Measurements from ENCODE around the gene ZNF768. TPM values are rescaled to one million over a fixed set of nuclear protein-coding genes. Genes with fewer than 3 reads are reported as not detected.
"Not testable (repeated sequence)": the region's sequence is repeated elsewhere in the genome, so short reads cannot be mapped to it uniquely, and the experiment has no call there.

The ZNF768 gene
- total RNA-seq, 2 donors from 2014 or later, result 58.7 to 62.4 TPM

DNA sequence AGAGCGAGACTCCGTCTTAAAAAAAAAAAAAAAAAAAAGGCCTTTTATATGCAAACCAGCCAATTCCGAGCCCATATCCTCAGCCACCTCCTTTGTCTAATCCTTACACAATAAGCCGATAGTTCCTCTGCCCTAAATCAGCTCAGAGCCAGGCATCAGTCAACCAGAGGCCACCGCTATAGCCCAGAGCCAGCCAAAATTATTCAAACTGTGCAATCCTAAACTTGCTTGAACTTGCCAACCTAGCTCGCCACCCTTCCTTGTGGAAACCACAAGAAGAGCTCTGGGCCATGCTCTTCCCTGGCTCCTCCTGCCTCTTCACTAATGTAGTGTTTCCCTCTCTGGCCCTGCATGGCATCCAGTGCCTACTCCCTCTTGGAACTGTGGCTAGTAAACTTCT lies 36.2 kb downstream of the ZNF768 start:
- ATAC-seq (no peak), DNase-seq (no peak)
- intact Hi-C loops (cut with DNase I, micrococcal nuclease), result no loop called here

GRCh38 chr16:30488764-30489605 lies 37.4 kb downstream of the ZNF768 start:
- ATAC-seq, result no peak
- intact Hi-C loops (cut with DNase I, micrococcal nuclease), result no loop called here
- DNase-seq, result no peak

GRCh38 chr16:30485818-30486436 lies 40.4 kb downstream of the ZNF768 start:
- intact Hi-C loops (cut with DNase I, micrococcal nuclease), result no loop called here
- DNase-seq (no peak), ATAC-seq (no peak)

DNA sequence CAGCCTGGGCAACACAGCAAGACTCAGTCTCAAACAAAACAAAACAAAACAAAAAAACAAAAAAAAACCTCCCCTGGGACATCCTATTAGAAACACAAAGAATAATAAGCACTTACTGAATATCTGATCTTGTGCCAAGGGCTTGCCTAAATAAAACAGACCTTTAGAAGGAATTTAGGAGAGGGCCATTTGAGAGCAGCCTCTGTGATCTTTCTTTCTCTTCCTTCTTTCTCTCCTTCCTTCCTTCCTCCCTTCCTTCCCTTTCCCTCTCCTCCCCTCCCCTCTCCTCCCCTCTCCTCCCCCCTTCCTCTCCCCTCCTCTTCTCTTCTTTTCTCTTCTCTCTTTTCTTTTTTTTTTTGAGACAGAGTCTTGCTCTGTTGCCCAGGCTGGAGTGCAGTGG lies 41.5 kb downstream of the ZNF768 start:
- no peak for ATAC-seq

GRCh38 chr16:30482366-30482765 lies 44.0 kb downstream of the ZNF768 start:
- DNase-seq (no peak), ATAC-seq (peak; percentile 55)
- intact Hi-C loops (cut with DNase I, micrococcal nuclease), result no loop called here

More for the DNA sequence above, 41.5 kb downstream of the ZNF768 start:
- no peak for DNase-seq
- intact Hi-C loops (cut with DNase I, micrococcal nuclease), result no loop called here

GRCh38 chr16:30481381-30481780 lies 45.0 kb downstream of the ZNF768 start:
- no peak for ATAC-seq
- no peak for DNase-seq
- intact Hi-C loops (cut with DNase I, micrococcal nuclease), result no loop called here

DNA sequence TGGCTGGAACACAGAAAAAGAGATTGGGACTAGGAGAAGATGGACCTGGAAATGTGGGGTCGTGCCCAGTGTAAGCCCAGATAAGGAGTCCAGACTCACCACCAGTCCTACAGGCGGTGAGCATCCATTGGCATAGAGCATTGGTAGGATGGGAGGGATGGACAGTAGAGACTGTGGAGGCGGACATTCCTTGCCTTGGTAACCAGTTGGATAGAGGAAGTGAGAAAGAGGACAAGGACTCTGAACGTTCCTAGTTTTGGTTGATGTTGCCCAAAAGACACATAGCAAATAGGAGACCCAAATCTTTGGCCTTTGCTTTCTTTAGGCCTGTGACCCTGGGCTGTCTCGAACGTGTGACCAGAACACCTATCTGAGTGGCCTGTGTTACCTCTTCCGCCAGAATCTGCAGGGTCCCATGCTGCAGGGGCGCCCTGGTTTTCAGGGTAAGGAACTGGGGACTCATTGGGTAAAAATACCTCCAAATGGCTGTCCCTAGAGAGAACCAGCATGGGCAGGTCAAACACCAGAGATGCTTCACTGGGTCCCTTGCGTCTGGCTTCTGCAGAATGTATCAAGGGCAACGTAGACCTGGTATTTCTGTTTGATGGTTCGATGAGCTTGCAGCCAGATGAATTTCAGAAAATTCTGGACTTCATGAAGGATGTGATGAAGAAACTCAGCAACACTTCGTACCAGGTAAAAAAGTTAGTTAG lies 47.4 kb downstream of the ZNF768 start:
- intact Hi-C loops (cut with DNase I, micrococcal nuclease), result no loop called here
- DNase-seq (no peak), ATAC-seq (no peak)

DNA sequence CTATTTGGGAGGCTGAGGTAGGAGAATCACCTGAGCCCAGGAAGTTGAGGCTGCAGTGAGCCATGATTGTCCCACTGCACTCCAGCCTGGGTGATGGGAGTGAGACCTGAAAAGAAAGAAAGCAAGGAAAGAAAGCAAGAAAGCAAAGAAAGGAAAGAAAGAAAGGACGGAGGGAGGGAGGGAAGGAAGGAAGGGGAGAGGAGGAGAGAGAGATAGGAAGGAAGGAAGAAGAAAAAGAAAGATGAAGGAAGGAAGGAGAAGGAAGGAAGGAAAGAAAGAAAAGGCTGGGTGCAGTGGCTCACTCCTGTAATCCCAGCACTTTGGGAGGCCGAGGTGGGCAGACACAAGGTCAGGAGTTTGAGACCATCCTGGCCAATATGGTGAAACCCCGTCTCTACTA lies 48.6 kb downstream of the ZNF768 start:
- intact Hi-C loops (cut with DNase I, micrococcal nuclease); ATAC-seq; DNase-seq: not testable (repeated sequence)

DNA sequence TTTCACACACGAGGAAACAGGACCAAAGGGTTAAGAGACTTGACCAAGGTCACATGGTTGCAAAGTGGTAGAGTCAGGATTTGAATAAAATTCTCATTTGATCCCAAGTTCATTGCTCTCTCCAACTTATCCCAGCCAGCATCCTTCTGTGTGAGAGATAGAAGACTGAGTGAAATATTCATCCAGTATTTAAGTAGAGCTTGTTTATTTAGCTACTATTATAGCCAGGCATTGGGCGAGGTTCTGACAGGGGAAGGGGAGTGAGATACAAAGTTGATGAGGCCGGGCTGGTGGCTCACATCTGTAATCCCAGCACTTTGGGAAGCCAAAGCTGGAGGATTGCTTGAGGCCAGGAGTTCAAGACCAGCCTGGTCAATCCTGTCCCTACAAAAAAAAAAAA lies 49.4 kb downstream of the ZNF768 start:
- no peak for DNase-seq
- no peak for ATAC-seq
- intact Hi-C loops (cut with DNase I, micrococcal nuclease), result no loop called here

DNA sequence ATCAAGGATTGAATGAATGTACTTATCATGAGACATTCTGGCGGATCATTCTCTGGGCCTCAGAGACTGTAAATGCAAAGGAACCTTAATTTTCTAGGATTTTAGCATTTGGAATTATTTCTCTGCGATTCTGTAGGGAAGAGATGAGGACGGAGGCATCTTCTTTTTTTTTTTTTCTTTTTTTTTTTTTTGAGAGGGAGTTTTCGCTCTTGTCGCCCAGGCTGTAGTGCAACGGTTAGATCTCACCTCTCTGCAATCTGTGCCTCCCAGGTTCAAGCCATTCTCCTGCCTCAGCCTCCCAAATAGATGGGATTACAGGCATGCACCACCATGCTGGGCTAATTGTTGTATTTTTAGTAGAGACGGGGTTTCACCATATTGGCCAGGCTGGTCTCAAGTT lies 51.7 kb downstream of the ZNF768 start:
- intact Hi-C loops (cut with DNase I, micrococcal nuclease), result no loop called here
- ATAC-seq, result no peak
- DNase-seq, result no peak

GRCh38 chr16:30474074-30474452 lies 52.3 kb downstream of the ZNF768 start:
- DNase-seq (no peak), ATAC-seq (no peak)
- intact Hi-C loops (cut with DNase I, micrococcal nuclease), result no loop called here

Small RNA genes within 50 kb of the gene (microRNA-seq; reads per million reads assigned to microRNA genes)
- gene MIR4518, result 0 reads per million in 2 donors

Other genes starting within 250 kb of the ZNF768 start
- gene CD2BP2, start 171.3 kb downstream of the ZNF768 start, total RNA-seq, result 10 to 100 TPM; 57.3 to 65.2 TPM
- 10 to 100 TPM; 46.2 to 46.4 TPM for gene TBC1D10B, start 156.1 kb downstream of the ZNF768 start, total RNA-seq
- not detected for gene MYL11, start 151.8 kb downstream of the ZNF768 start, total RNA-seq
- gene SEPTIN1, start 144.0 kb downstream of the ZNF768 start, total RNA-seq, result 1 to 10 TPM; 3.6 to 5.7 TPM
- gene ZNF48, start 131.1 kb downstream of the ZNF768 start, total RNA-seq, result 1 to 10 TPM; 5.6 to 8.4 TPM
- 1 to 10 TPM; 3.2 to 4.4 TPM for gene ZNF771, start 119.0 kb downstream of the ZNF768 start, total RNA-seq
- 100 to 1,000 TPM in 1 of 2 donors, 10 to 100 TPM in 1; 76.7 to 102 TPM for gene DCTPP1, start 96.5 kb downstream of the ZNF768 start, total RNA-seq
- gene SEPHS2, start 80.7 kb downstream of the ZNF768 start, total RNA-seq, result 100 to 1,000 TPM; 157 to 183 TPM
- 1 to 10 TPM; 6.7 to 7.3 TPM for gene ITGAL, start 53.8 kb downstream of the ZNF768 start, total RNA-seq
- gene ZNF747, start 8.3 kb upstream of the ZNF768 start, total RNA-seq, result 10 to 100 TPM in 1 of 2 donors, 1 to 10 TPM in 1; 9.8 to 11.7 TPM
- gene ZNF764, start 31.8 kb upstream of the ZNF768 start, total RNA-seq, result 10 to 100 TPM; 10.6 to 20.7 TPM
- 10 to 100 TPM; 16.6 to 24.4 TPM for gene ZNF688, start 45.1 kb upstream of the ZNF768 start, total RNA-seq
- gene ZNF785, start 59.1 kb upstream of the ZNF768 start, total RNA-seq, result 10 to 100 TPM; 14.9 to 17.8 TPM
- 1 to 10 TPM; 6.8 to 6.9 TPM for gene ZNF689, start 83.8 kb upstream of the ZNF768 start, total RNA-seq
- gene PRR14, start 124.4 kb upstream of the ZNF768 start, total RNA-seq, result 10 to 100 TPM; 47.6 to 51.0 TPM
- 10 to 100 TPM; 71.8 to 78.8 TPM for gene FBRS, start 131.9 kb upstream of the ZNF768 start, total RNA-seq
- 10 to 100 TPM; 60.6 to 68.3 TPM for gene SRCAP, start 172.6 kb upstream of the ZNF768 start, total RNA-seq
- 10 to 100 TPM; 38.0 to 42.8 TPM for gene PHKG2, start 221.9 kb upstream of the ZNF768 start, total RNA-seq
- 1 to 10 TPM; 5.9 to 7.8 TPM for gene CFAP119, start 235.5 kb upstream of the ZNF768 start, total RNA-seq
- 10 to 100 TPM; 82.9 to 99.8 TPM for gene RNF40, start 235.8 kb upstream of the ZNF768 start, total RNA-seq

Measured in left colon (tissue), 2 donors.